OCI-LY1 (cell line): ENCODE data around the gene IRS1.
A peak's percentile ranks its signal among the peaks of the same experiment; 100 is the strongest.

Experiments used
- H2AFZ ChIP-seq: fragments of 200-600 bp; sonication (generic), shearing (Covaris generic); 2 replicates; pipeline ENCODE4 v1.6.0; 2014; ENCODE audit warnings: antibody characterized with exemption, mild to moderate bottlenecking, low read length
- H3F3A ChIP-seq: fragments of 200-600 bp; sonication (generic), shearing (Covaris generic); 2 replicates; pipeline ENCODE4 v1.6.0; 2014; ENCODE audit warnings: mild to moderate bottlenecking, antibody characterized with exemption, low read length, moderate library complexity; ENCODE audit not compliant: insufficient read depth
- H3K27ac ChIP-seq: fragments of 200-600 bp; sonication (generic); 2 replicates; pipeline ENCODE4 v1.5.1; 2014; ENCODE audit warnings: low read length, mixed run types, mild to moderate bottlenecking, low read depth; ENCODE audit not compliant: poor library complexity, severe bottlenecking
- H3K27me3 ChIP-seq: fragments of 200-600 bp; sonication (generic); 2 replicates; pipeline ENCODE4 v1.6.0; 2014; ENCODE audit warnings: antibody characterized with exemption, mild to moderate bottlenecking, low read length, moderate library complexity; ENCODE audit not compliant: insufficient read depth
- H3K36me3 ChIP-seq: fragments of 200-600 bp; sonication (generic); 2 replicates; pipeline ENCODE4 v1.6.1; 2014; ENCODE audit warnings: mild to moderate bottlenecking, antibody characterized with exemption, low read length, moderate library complexity, mixed read lengths; ENCODE audit not compliant: insufficient read depth
- H3K4me1 ChIP-seq: fragments of 200-600 bp; sonication (generic); 2 replicates; pipeline ENCODE4 v1.5.1; 2014; ENCODE audit warnings: mild to moderate bottlenecking, low read length, moderate library complexity; ENCODE audit not compliant: insufficient read depth, severe bottlenecking
- H3K4me2 ChIP-seq: fragments of 200-600 bp; sonication (generic), shearing (Covaris generic); 2 replicates; pipeline ENCODE4 v1.6.1; 2014; ENCODE audit warnings: low read length
- H3K4me3 ChIP-seq: fragments of 200-600 bp; sonication (generic); 2 replicates; pipeline ENCODE4 v1.5.1; 2014; ENCODE audit warnings: low read length, low read depth, mild to moderate bottlenecking, mixed read lengths; ENCODE audit not compliant: poor library complexity, severe bottlenecking
- H3K79me2 ChIP-seq: fragments of 200-600 bp; shearing (Covaris generic); 2 replicates; pipeline ENCODE4 v1.6.1; 2016; ENCODE audit warnings: mixed run types, low read length, mixed read lengths; ENCODE audit not compliant: insufficient read depth
- H3K9ac ChIP-seq: fragments of 200-600 bp; sonication (generic), shearing (Covaris generic); 2 replicates; pipeline ENCODE4 v1.6.1; 2014; ENCODE audit warnings: mild to moderate bottlenecking, low read length, mixed read lengths
- H3K9me2 ChIP-seq: fragments of 200-600 bp; sonication (generic), shearing (Covaris generic); 2 replicates; pipeline ENCODE4 v1.6.1; 2014; ENCODE audit warnings: low read depth, mild to moderate bottlenecking, low read length, mixed read lengths
- H3K9me3 ChIP-seq: fragments of 200-600 bp; shearing (Covaris generic); 2 replicates; pipeline ENCODE4 v1.6.1; 2014; ENCODE audit warnings: low read length, mixed read lengths
- H4K20me1 ChIP-seq: fragments of 200-600 bp; sonication (generic), shearing (Covaris generic); 2 replicates; pipeline ENCODE4 v1.6.0; 2016; ENCODE audit warnings: mild to moderate bottlenecking, low read length; ENCODE audit not compliant: insufficient read depth
- CTCF ChIP-seq: fragments of 200-600 bp; sonication (generic), shearing (Covaris generic); IDR thresholded peaks from 2 replicates; pipeline ENCODE4 v1.5.1; 2017; ENCODE audit warnings: mild to moderate bottlenecking, antibody characterized with exemption, low read length, moderate library complexity, mixed read lengths
- EZH2 ChIP-seq: fragments of 200-600 bp; sonication (generic), shearing (Covaris generic); IDR thresholded peaks from 2 replicates; pipeline ENCODE4 v1.8.0; 2017; ENCODE audit warnings: borderline replicate concordance, mixed run types, mild to moderate bottlenecking, antibody characterized with exemption, low read length, moderate library complexity, mixed read lengths

IRS1 gene

GRCh38 chr2:226790431-226790830 is 9.2 kb downstream of the IRS1 start:
- Histone ChIP-seq H3K79me2 (no peaks in the 10 kb centered on the region), H3K9me3 (no peaks in the 10 kb centered on the region), H3K9me2 (no peaks in the 10 kb centered on the region), H3F3A (no peaks in the 10 kb centered on the region; the same call in 1 of the 2 replicates), H3K27me3 (no peaks in the 10 kb centered on the region), H3K36me3 (no peaks in the 10 kb centered on the region), H3K4me3 (peak overlapping the region; percentile 79), H3K4me1 (peaks cover 51% of the 10 kb centered on the region), H3K9ac (peak overlapping the region; percentile 69), H2AFZ (no peak overlapping the region), H4K20me1 (no peaks in the 10 kb centered on the region), H3K4me2 (peak overlapping the region; percentile 81), H3K27ac (peak overlapping the region; percentile 64)
- TF ChIP-seq EZH2 (no peak), CTCF (no peak)

GRCh38 chr2:226790011-226790410 is 9.6 kb downstream of the IRS1 start:
- Histone ChIP-seq H3K9me3 (no peaks in the 10 kb centered on the region), H3K79me2 (no peaks in the 10 kb centered on the region), H3K4me2 (no peak overlapping the region), H3K27me3 (no peaks in the 10 kb centered on the region), H3K36me3 (no peaks in the 10 kb centered on the region), H3K27ac (peak overlapping the region; percentile 64), H3K9me2 (no peaks in the 10 kb centered on the region), H3K4me1 (peaks cover 47% of the 10 kb centered on the region), H4K20me1 (no peaks in the 10 kb centered on the region), H2AFZ (no peak overlapping the region), H3F3A (no peaks in the 10 kb centered on the region; the same call in 1 of the 2 replicates), H3K9ac (no peak overlapping the region), H3K4me3 (no peak overlapping the region)
- TF ChIP-seq CTCF (no peak), EZH2 (no peak)

GRCh38 chr2:226788881-226789490 is 10.6 kb downstream of the IRS1 start:
- Histone ChIP-seq H3K27me3 (no peaks in the 10 kb centered on the region), H3K9me2 (no peaks in the 10 kb centered on the region), H3K36me3 (0 out of 2 replicates have a peak, but pooled peaks cover 3% of the 10 kb centered on the region), H3F3A (no peaks in the 10 kb centered on the region; the same call in 1 of the 2 replicates), H3K4me1 (peaks cover 38% of the 10 kb centered on the region), H3K27ac (no peak overlapping the region), H3K4me3 (no peak overlapping the region), H3K4me2 (no peak overlapping the region), H3K9me3 (no peaks in the 10 kb centered on the region), H3K9ac (no peak overlapping the region), H4K20me1 (no peaks in the 10 kb centered on the region), H3K79me2 (no peaks in the 10 kb centered on the region), H2AFZ (no peak overlapping the region)
- TF ChIP-seq EZH2, result no peak
- TF ChIP-seq CTCF, result no peak
